Rectal smooth muscle tissue (tissue), 1 donor: ENCODE measurements around the gene ARHGEF28.

Experiments used
- H3K27ac ChIP-seq: one replicate; pipeline ENCODE4 v1.7.0; 2013; ENCODE audit warnings: low read depth, low read length, inconsistent platforms
- H3K27me3 ChIP-seq: one replicate; pipeline ENCODE4 v1.7.0; 2013; ENCODE audit warnings: low read length; ENCODE audit not compliant: control insufficient read depth, insufficient read depth
- H3K36me3 ChIP-seq: one replicate; pipeline ENCODE4 v1.7.0; 2013; ENCODE audit warnings: low read length; ENCODE audit not compliant: control insufficient read depth, insufficient read depth
- H3K4me1 ChIP-seq: one replicate; pipeline ENCODE4 v1.7.0; 2013; ENCODE audit warnings: low read length; ENCODE audit not compliant: control insufficient read depth, insufficient read depth
- H3K4me3 ChIP-seq: one replicate; pipeline ENCODE4 v1.7.0; 2013; ENCODE audit warnings: low read length
- H3K9ac ChIP-seq: one replicate; pipeline ENCODE4 v1.7.0; 2013; ENCODE audit warnings: low read length

Gene ARHGEF28

GRCh38 chr5:73763300-73764032, 137.5 kb downstream of the ARHGEF28 start:
- H3K27me3 ChIP-seq: no peaks in the 10 kb centered on the region
- no peak overlapping the region for H3K9ac ChIP-seq
- no peak overlapping the region for H3K27ac ChIP-seq
- no peak overlapping the region for H3K4me3 ChIP-seq
- H3K4me1 ChIP-seq: no peaks in the 10 kb centered on the region
- H3K36me3 ChIP-seq: no peaks in the 10 kb centered on the region

- Histone ChIP-seq H3K36me3 (no peaks in the 10 kb centered on the region), H3K9ac (no peak overlapping the region), H3K4me1 (no peaks in the 10 kb centered on the region), H3K4me3 (no peak overlapping the region), H3K27ac (no peak overlapping the region), H3K27me3 (no peaks in the 10 kb centered on the region)
Observed at GRCh38 chr5:73764586-73764985, 138.6 kb downstream of the ARHGEF28 start.

GRCh38 chr5:73764996-73765395, 139.0 kb downstream of the ARHGEF28 start:
- Histone ChIP-seq H3K9ac (no peak overlapping the region), H3K36me3 (no peaks in the 10 kb centered on the region), H3K27me3 (no peaks in the 10 kb centered on the region), H3K27ac (no peak overlapping the region), H3K4me3 (no peak overlapping the region), H3K4me1 (no peaks in the 10 kb centered on the region)

- Histone ChIP-seq H3K27ac (no peak overlapping the region), H3K27me3 (no peaks in the 10 kb centered on the region), H3K4me1 (no peaks in the 10 kb centered on the region), H3K4me3 (no peak overlapping the region), H3K36me3 (no peaks in the 10 kb centered on the region), H3K9ac (no peak overlapping the region)
Observed at GRCh38 chr5:73766902-73767301, 140.9 kb downstream of the ARHGEF28 start.

- no peaks in the 10 kb centered on the region for H3K27me3 ChIP-seq
- no peak overlapping the region for H3K4me3 ChIP-seq
- no peak overlapping the region for H3K9ac ChIP-seq
- H3K4me1 ChIP-seq: no peaks in the 10 kb centered on the region
- no peak overlapping the region for H3K27ac ChIP-seq
- no peaks in the 10 kb centered on the region for H3K36me3 ChIP-seq
Observed at GRCh38 chr5:73770172-73771025, 144.4 kb downstream of the ARHGEF28 start.

GRCh38 chr5:73774924-73775323, 148.9 kb downstream of the ARHGEF28 start:
- no peak overlapping the region for H3K4me3 ChIP-seq
- H3K27me3 ChIP-seq: no peaks in the 10 kb centered on the region
- H3K4me1 ChIP-seq: no peaks in the 10 kb centered on the region
- no peaks in the 10 kb centered on the region for H3K36me3 ChIP-seq
- no peak overlapping the region for H3K27ac ChIP-seq
- H3K9ac ChIP-seq: no peak overlapping the region

GRCh38 chr5:73776405-73776804, 150.4 kb downstream of the ARHGEF28 start:
- no peaks in the 10 kb centered on the region for H3K27me3 ChIP-seq
- H3K9ac ChIP-seq: no peak overlapping the region
- no peak overlapping the region for H3K4me3 ChIP-seq
- H3K4me1 ChIP-seq: no peaks in the 10 kb centered on the region
- H3K27ac ChIP-seq: no peak overlapping the region
- H3K36me3 ChIP-seq: no peaks in the 10 kb centered on the region

GRCh38 chr5:73777192-73777591, 151.2 kb downstream of the ARHGEF28 start:
- H3K9ac ChIP-seq: no peak overlapping the region
- H3K4me3 ChIP-seq: no peak overlapping the region
- H3K27ac ChIP-seq: no peak overlapping the region
- no peaks in the 10 kb centered on the region for H3K27me3 ChIP-seq
- no peaks in the 10 kb centered on the region for H3K36me3 ChIP-seq
- H3K4me1 ChIP-seq: no peaks in the 10 kb centered on the region

GRCh38 chr5:73780302-73781080, 154.5 kb downstream of the ARHGEF28 start:
- Histone ChIP-seq H3K9ac (no peak overlapping the region), H3K4me3 (no peak overlapping the region), H3K27ac (no peak overlapping the region)

GRCh38 chr5:73781107-73781768, 155.2 kb downstream of the ARHGEF28 start:
- no peaks in the 10 kb centered on the region for H3K36me3 ChIP-seq
- no peak overlapping the region for H3K27ac ChIP-seq
- no peak overlapping the region for H3K9ac ChIP-seq
- H3K4me1 ChIP-seq: no peaks in the 10 kb centered on the region
- no peaks in the 10 kb centered on the region for H3K27me3 ChIP-seq
- no peak overlapping the region for H3K4me3 ChIP-seq

More at GRCh38 chr5:73780302-73781080, 154.5 kb downstream of the ARHGEF28 start:
- H3K4me1 ChIP-seq: no peaks in the 10 kb centered on the region
- no peaks in the 10 kb centered on the region for H3K36me3 ChIP-seq
- no peaks in the 10 kb centered on the region for H3K27me3 ChIP-seq

- H3K36me3 ChIP-seq: no peaks in the 10 kb centered on the region
- no peak overlapping the region for H3K27ac ChIP-seq
- no peaks in the 10 kb centered on the region for H3K4me1 ChIP-seq
- H3K9ac ChIP-seq: no peak overlapping the region
- H3K27me3 ChIP-seq: no peaks in the 10 kb centered on the region
- H3K4me3 ChIP-seq: no peak overlapping the region
Observed at GRCh38 chr5:73783828-73784227, 157.8 kb downstream of the ARHGEF28 start.
